Lung (tissue), 12 donors: Measurements from ENCODE around the gene PCYOX1L. TPM values are rescaled to one million over a fixed set of nuclear protein-coding genes. Genes with fewer than 3 reads are reported as not detected.

Source experiments
- ATAC-seq: fragments of 200-7000 bp; cut with Tn5 transposase; one replicate; pipeline ENCODE4 v1.9.1; 2020; ENCODE audit warnings: moderate number of reproducible peaks; ENCODE audit not compliant: insufficient read depth, low FRiP score
- DNase-seq, 3 donors: peaks; one replicate each; pipeline ENCODE4 v3.0.0-alpha.2; 2013 to 2017
- H3K27ac ChIP-seq, 2 donors: one replicate each; pipeline ENCODE4 v1.5.1; 2013; ENCODE audit warnings: mild to moderate bottlenecking in 2 of 2, moderate library complexity in 2 of 2, control low read depth in 1 of 2, inconsistent platforms in 1 of 2, low read depth in 1 of 2, low read length in 1 of 2
- H3K27me3 ChIP-seq, 3 donors: one replicate each; pipeline ENCODE4 v1.5.1; 2013; ENCODE audit warnings: low read length in 2 of 3; ENCODE audit not compliant: control insufficient read depth in 3 of 3, insufficient read depth in 3 of 3
- H3K36me3 ChIP-seq, 4 donors: one replicate each; pipeline ENCODE4 v1.5.1; 2013; ENCODE audit warnings: low read length in 4 of 4, mild to moderate bottlenecking in 1 of 4, moderate library complexity in 1 of 4; ENCODE audit not compliant: control insufficient read depth in 4 of 4, insufficient read depth in 4 of 4
- H3K4me1 ChIP-seq, 5 donors: one replicate each; pipeline ENCODE4 v1.5.1; 2013; ENCODE audit warnings: low read length in 5 of 5, mild to moderate bottlenecking in 2 of 5, moderate library complexity in 1 of 5; ENCODE audit not compliant: control insufficient read depth in 5 of 5, insufficient read depth in 5 of 5
- H3K4me3 ChIP-seq: one replicate; pipeline ENCODE4 v1.5.1; 2013; ENCODE audit warnings: mild to moderate bottlenecking, control low read depth, moderate library complexity
- H3K9ac ChIP-seq, 2 donors: one replicate each; pipeline ENCODE4 v1.5.1; 2013; ENCODE audit warnings: low read length in 2 of 2, control low read depth in 1 of 2; ENCODE audit not compliant: insufficient read depth in 1 of 2
- H3K9me3 ChIP-seq, 4 donors: one replicate each; pipeline ENCODE4 v1.5.1; 2013; ENCODE audit warnings: low read length in 3 of 4, mild to moderate bottlenecking in 1 of 4, moderate library complexity in 1 of 4; ENCODE audit not compliant: control insufficient read depth in 4 of 4, insufficient read depth in 3 of 4
- CTCF ChIP-seq: IDR thresholded peaks from 2 replicates; pipeline ENCODE4 v1.5.1; 2012; ENCODE audit warnings: mild to moderate bottlenecking; ENCODE audit errors: control extremely low read depth, extremely low read depth
- WGBS, 2 donors: extraction: QIAGEN DNeasy Blood & Tissue Kit; methylation state at CpG; one replicate each; pipeline ENCODE4 v1.1.7; 2013; 5-methylcytosine and 5-hydroxymethylcytosine counted together
- polyA plus RNA-seq, 2 donors: library from polyadenylated mRNA; stranded (reverse); fragments of 200-250 nt; gene quantifications; one replicate each; pipeline ENCODE4 v1.2.1, GENCODE V29; 2013
- total RNA-seq, 2 donors: library from RNA; depleted of rRNA in 1 of 2; stranded (reverse); fragments of >200 nt in 1 of 2; gene quantifications; one replicate each; pipeline ENCODE4 v1.2.1, GENCODE V29; 2014 to 2021
- donor health status: control.
- donor health status: control.
- donor health status: Bipolar disorder and iron deficiency.
- donor health status: healthy.
- donor health status: DM: yes; HTN: yes; CAD: no.

Gene PCYOX1L
- total and polyA plus RNA-seq, 4 donors, result 4.8 to 9.3 (median 7.3) TPM

- no peak for ATAC-seq
- DNase-seq, result peak; percentile 90 to 96 (median 94)
- no peaks in the 10 kb centered on the region for H3K27me3 ChIP-seq
- no peak overlapping the region for H3K4me3 ChIP-seq
- H3K9me3 ChIP-seq, result no peaks in the 10 kb centered on the region
- H3K4me1 ChIP-seq, result peaks cover 0 to 66% (median 30%) of the 10 kb centered on the region in 5 donors
- no peak for TF ChIP-seq CTCF
- H3K27ac ChIP-seq, result peak overlapping the region; percentile 55 to 73
- H3K36me3 ChIP-seq, result peaks cover 0 to 12% (median 0%) of the 10 kb centered on the region in 4 donors
- peak overlapping the region; percentile 80 to 81 for H3K9ac ChIP-seq
- 63 to 71% methylated on average over 9 of the region's 9 CpGs for WGBS, 2 donors
Measured at GRCh38 chr5:149406203-149406978, 48.5 kb downstream of the PCYOX1L start.

GRCh38 chr5:149406979-149407306, 49.1 kb downstream of the PCYOX1L start:
- H3K4me1 ChIP-seq, result peaks cover 0 to 71% (median 33%) of the 10 kb centered on the region in 5 donors
- H3K9me3 ChIP-seq, result no peaks in the 10 kb centered on the region
- H3K27ac ChIP-seq, result peak overlapping the region; percentile 55 to 73
- H3K9ac ChIP-seq, result peak overlapping the region; percentile 80 to 81
- peak overlapping the region; percentile 34 for H3K4me3 ChIP-seq
- peaks cover 0 to 13% (median 0%) of the 10 kb centered on the region in 4 donors for H3K36me3 ChIP-seq
- WGBS, 2 donors, result 73 to 91% methylated on average over 4 of the region's 4 CpGs
- TF ChIP-seq CTCF, result no peak
- DNase-seq (no peak), ATAC-seq (no peak)
- H3K27me3 ChIP-seq, result no peaks in the 10 kb centered on the region

- 64 to 78% methylated on average over 11 of the region's 11 CpGs for WGBS, 2 donors
- peak in 2 of 3 donors; percentile 48 to 52 for DNase-seq
- Histone ChIP-seq H3K27ac (peak overlapping the region; percentile 55 to 73), H3K9me3 (no peaks in the 10 kb centered on the region), H3K27me3 (no peaks in the 10 kb centered on the region), H3K4me1 (peaks cover 0 to 77% (median 33%) of the 10 kb centered on the region in 5 donors), H3K36me3 (peaks cover 0 to 13% (median 0%) of the 10 kb centered on the region in 4 donors), H3K9ac (peak overlapping the region; percentile 80 to 81), H3K4me3 (peak overlapping the region; percentile 34)
- no peak for TF ChIP-seq CTCF
- no peak for ATAC-seq
Measured at GRCh38 chr5:149407323-149408251, 49.7 kb downstream of the PCYOX1L start.
